HepG2 (cell line): ENCODE data around the gene CPNE4. TPM values are rescaled to one million over a fixed set of nuclear protein-coding genes. Genes with fewer than 3 reads are reported as not detected.

Experiments used
- ATAC-seq: fragments of 200-7000 bp; cut with Tn5 transposase; 3 replicates; pipeline ENCODE4 v1.9.1; 2020; ENCODE audit warnings: mild to moderate bottlenecking, moderate library complexity
- BruUV-seq: library from RNA; stranded (reverse); fragments of 400-500 nt; replicated peaks from 2 replicates; lab custom pipeline; 2021; lab: Mats Ljungman, UMichigan
- CTCF ChIA-PET: fragments of 300-600 bp; formaldehyde crosslinking; extraction: SDS; loops from one replicate; lab custom pipeline; 2021; ENCODE audit warnings: low total read pairs, inconsistent platforms, low intra/inter-chr PET ratio; lab: Yijun Ruan, JAX
- POLR2A ChIA-PET: fragments of 350-600 bp; sonication (Branson Sonifier 250); formaldehyde crosslinking; loops from one replicate; lab custom pipeline; 2020; ENCODE audit warnings: antibody characterized with exemption, inconsistent platforms; lab: Yijun Ruan, JAX
- DNase-seq: peaks from one replicate; pipeline ENCODE4 v3.0.0-alpha.2; 2015; ENCODE audit warnings: low spot score
- FAIRE-seq: peaks from 3 replicates; lab custom pipeline; 2011; peaks lifted over from hg19 to GRCh38; lab: Jason Lieb, UNC
- H2AFZ ChIP-seq: one replicate; pipeline ENCODE4 v1.6.1; 2011; ENCODE audit warnings: low read length, inconsistent platforms
- H3K27ac ChIP-seq: fragments of 300-600 bp; 3 replicates; pipeline ENCODE4 v1.8.0; 2011; ENCODE audit warnings: mixed run types, mild to moderate bottlenecking, mixed read lengths, low read length, inconsistent platforms; ENCODE audit not compliant: insufficient read depth; ENCODE audit errors: extremely low read length
- H3K27me3 ChIP-seq, 2 experiments: fragments of 200-600 bp in 1 of 2; 2 replicates in 1 of 2; 3 replicates in 1 of 2; pipeline versions ENCODE4 v1.6.0 to v1.8.0; 2011; ENCODE audit warnings: low read length in 2 of 2, mild to moderate bottlenecking in 2 of 2, moderate library complexity in 2 of 2, inconsistent platforms in 1 of 2; ENCODE audit not compliant: insufficient read depth in 2 of 2, control insufficient read depth in 1 of 2
- H3K36me3 ChIP-seq, 2 experiments: fragments of 200-600 bp in 1 of 2; replicated peaks in 1 of 2; 2 replicates in 1 of 2; 3 replicates in 1 of 2; pipeline versions ENCODE4 v1.5.1 to v1.8.0; 2011; ENCODE audit warnings: low read length in 2 of 2, inconsistent platforms in 1 of 2; ENCODE audit not compliant: insufficient read depth in 2 of 2, control insufficient read depth in 1 of 2
- H3K4me1 ChIP-seq: 2 replicates; pipeline ENCODE4 v1.5.1; 2012; ENCODE audit warnings: low read length, inconsistent platforms; ENCODE audit not compliant: insufficient read depth
- H3K4me2 ChIP-seq: 2 replicates; pipeline ENCODE4 v1.6.0; 2011; ENCODE audit warnings: low read depth, low read length, inconsistent platforms
- H3K4me3 ChIP-seq, 3 experiments: fragments of 200-600 bp in 1 of 3; sonication (generic), shearing (Covaris generic) in 1 of 3; replicated peaks in 1 of 3; 2 replicates each; pipeline ENCODE4 v1.5.1; 2011 to 2016; ENCODE audit warnings: low read length in 3 of 3, inconsistent platforms in 2 of 3, low read depth in 2 of 3, mild to moderate bottlenecking in 2 of 3, control low read depth in 1 of 3, mixed read lengths in 1 of 3; ENCODE audit not compliant: insufficient read depth in 1 of 3
- H3K79me2 ChIP-seq: one replicate; pipeline ENCODE4 v1.6.1; 2011; ENCODE audit warnings: low read length, inconsistent platforms; ENCODE audit not compliant: insufficient read depth
- H3K9ac ChIP-seq: 2 replicates; pipeline ENCODE4 v1.6.0; 2011; ENCODE audit warnings: mild to moderate bottlenecking, low read depth, low read length, inconsistent platforms; ENCODE audit not compliant: insufficient read depth
- H3K9me3 ChIP-seq: 2 replicates; pipeline ENCODE4 v1.5.1; 2012; ENCODE audit warnings: mild to moderate bottlenecking, low read length
- H4K20me1 ChIP-seq: 2 replicates; pipeline ENCODE4 v1.6.0; 2011; ENCODE audit warnings: inconsistent platforms, mild to moderate bottlenecking, low read length, moderate library complexity; ENCODE audit not compliant: insufficient read depth
- EEA1 ChIP-seq: sonication (generic); formaldehyde crosslinking; IDR thresholded peaks from 2 replicates; pipeline ENCODE4 v1.5.1; 2020; ENCODE audit warnings: mild to moderate bottlenecking, missing genetic modification reagents, borderline replicate concordance
- NKX3-1 ChIP-seq: sonication (generic); formaldehyde crosslinking; IDR thresholded peaks from 2 replicates; pipeline ENCODE4 v1.5.0; 2020; ENCODE audit warnings: missing genetic modification reagents
- RCOR2 ChIP-seq: IDR thresholded peaks from 2 replicates; pipeline ENCODE4 v1.6.1; 2016; ENCODE audit warnings: missing biosample characterization, missing genetic modification reagents
- REXO4 ChIP-seq: sonication (generic); formaldehyde crosslinking; IDR thresholded peaks from 2 replicates; pipeline ENCODE4 v1.8.0; 2022; ENCODE audit warnings: missing genetic modification reagents, mild to moderate bottlenecking, borderline replicate concordance
- TFE3 ChIP-seq: IDR thresholded peaks from 2 replicates; pipeline ENCODE4 v1.6.1; 2016
- ZBTB1 ChIP-seq: sonication (generic); formaldehyde crosslinking; IDR thresholded peaks from 2 replicates; pipeline ENCODE4 v1.4.0; 2020; ENCODE audit warnings: missing genetic modification reagents, borderline replicate concordance
- ZMYM3 ChIP-seq: sonication (generic); formaldehyde crosslinking; IDR thresholded peaks from 2 replicates; pipeline ENCODE4 v1.5.1; 2020; ENCODE audit warnings: mild to moderate bottlenecking, missing genetic modification reagents
- ZNF670 ChIP-seq: sonication (generic); formaldehyde crosslinking; IDR thresholded peaks from 2 replicates; pipeline ENCODE4 v1.8.0; 2022; ENCODE audit warnings: mild to moderate bottlenecking, missing genetic modification reagents, borderline replicate concordance
- ZNF703 ChIP-seq: sonication (generic); formaldehyde crosslinking; IDR thresholded peaks from 2 replicates; pipeline ENCODE4 v1.5.1; 2020; ENCODE audit warnings: missing genetic modification reagents, mild to moderate bottlenecking, moderate library complexity, borderline replicate concordance
- WGBS: methylation state at CpG from one replicate; pipeline ENCODE4 v1.1.6; 2017; ENCODE audit warnings: low lambda C conversion rate; 5-methylcytosine and 5-hydroxymethylcytosine counted together
- in situ Hi-C: cut with HindIII; loops from 2 replicates; pipeline ENCODE4 v1.10.0; 2017; ENCODE audit warnings: low pct_unique_long_range_greater_than_20kb; ENCODE audit not compliant: extremely low pct_ligation_motif_present
- intact Hi-C: fragments of 100-400 bp; cut with micrococcal nuclease; formaldehyde crosslinking; loops from one replicate; pipeline ENCODE4 v1.10.0; 2022; ENCODE audit not compliant: unreplicated experiment
- polyA plus RNA-seq, 8 experiments: library from polyadenylated mRNA; depleted of rRNA in 3 of 8; stranded (reverse) in 7 of 8; unstranded in 1 of 8; fragments of >200 nt; fragmentation: Illumina TruSeq in 4 of 8; extraction: Trizol in 4 of 8; gene quantifications; 2 replicates each; pipeline versions ENCODE4 v1.2.1 to v1.2.3, GENCODE V29; 2011 to 2016; ENCODE audit warnings: low read depth in 4 of 8, missing spikeins in 1 of 8, mixed read lengths in 1 of 8; ENCODE audit not compliant: insufficient read depth in 1 of 8
- total RNA-seq, 5 experiments: library from RNA; depleted of rRNA; stranded (reverse); fragments of >200 nt; fragmentation: Illumina TruSeq; extraction: Trizol; gene quantifications; 2 replicates each; pipeline ENCODE4 v1.2.3, GENCODE V29; 2016; ENCODE audit warnings: low read depth in 1 of 5
- TF ChIP-seq, protein P1 (sequence below): sonication (generic); formaldehyde crosslinking; IDR thresholded peaks from 2 replicates; pipeline ENCODE4 v1.8.1; 2023; ENCODE audit warnings: mild to moderate bottlenecking, missing genetic modification reagents
- TF ChIP-seq, protein P2 (sequence below): sonication (generic); formaldehyde crosslinking; IDR thresholded peaks from 2 replicates; pipeline ENCODE4 v1.5.1; 2020; ENCODE audit warnings: missing genetic modification reagents, mild to moderate bottlenecking, borderline replicate concordance
- TF ChIP-seq, protein P3 (sequence below): sonication (generic); formaldehyde crosslinking; IDR thresholded peaks from 2 replicates; pipeline ENCODE4 v1.4.0; 2020; ENCODE audit warnings: mild to moderate bottlenecking, missing genetic modification reagents

The CPNE4 gene
- total and polyA plus RNA-seq, 2 of the 13 experiments (the other 11 are each of a cell fraction or from before 2014, with no cell fraction given) = not detected

GRCh38 chr3:131917006-131917405, 117.8 kb downstream of the CPNE4 start (continued):
- TF ChIP-seq TFE3 = no peak
- no peak for TF ChIP-seq REXO4 (CRISPR knock-in tag)
- TF ChIP-seq, protein P1, sequence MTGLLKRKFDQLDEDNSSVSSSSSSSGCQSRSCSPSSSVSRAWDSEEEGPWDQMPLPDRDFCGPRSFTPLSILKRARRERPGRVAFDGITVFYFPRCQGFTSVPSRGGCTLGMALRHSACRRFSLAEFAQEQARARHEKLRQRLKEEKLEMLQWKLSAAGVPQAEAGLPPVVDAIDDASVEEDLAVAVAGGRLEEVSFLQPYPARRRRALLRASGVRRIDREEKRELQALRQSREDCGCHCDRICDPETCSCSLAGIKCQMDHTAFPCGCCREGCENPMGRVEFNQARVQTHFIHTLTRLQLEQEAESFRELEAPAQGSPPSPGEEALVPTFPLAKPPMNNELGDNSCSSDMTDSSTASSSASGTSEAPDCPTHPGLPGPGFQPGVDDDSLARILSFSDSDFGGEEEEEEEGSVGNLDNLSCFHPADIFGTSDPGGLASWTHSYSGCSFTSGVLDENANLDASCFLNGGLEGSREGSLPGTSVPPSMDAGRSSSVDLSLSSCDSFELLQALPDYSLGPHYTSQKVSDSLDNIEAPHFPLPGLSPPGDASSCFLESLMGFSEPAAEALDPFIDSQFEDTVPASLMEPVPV = no peak
- no peak for TF ChIP-seq RCOR2 (CRISPR knock-in tag)
- TF ChIP-seq EEA1 (CRISPR knock-in tag) = no peak
- TF ChIP-seq ZNF670 (CRISPR knock-in tag) = no peak
- TF ChIP-seq ZBTB1 (CRISPR knock-in tag) = no peak

- no peaks in the 10 kb centered on the region for H3K9me3 ChIP-seq
- H2AFZ ChIP-seq = no peak overlapping the region
- no peaks in the 10 kb centered on the region for H3K79me2 ChIP-seq
- CTCF ChIA-PET = no interaction called here
- no peaks in the 10 kb centered on the region for H3K36me3 ChIP-seq
- no peak overlapping the region for H3K4me2 ChIP-seq
- no peak for DNase-seq
- in situ Hi-C loops (no loop called here), intact Hi-C loops (no loop called here)
- FAIRE-seq = no peak
- WGBS = 0% methylated on average over 1 of the region's 1 CpG
- no peak overlapping the region for H3K9ac ChIP-seq
- POLR2A ChIA-PET = no interaction called here
- H3K27me3 ChIP-seq = no peaks in the 10 kb centered on the region; a peak in 1 of 5 replicates
- no peak overlapping the region for H3K4me3 ChIP-seq
- ATAC-seq = no peak
- no peak overlapping the region for H3K27ac ChIP-seq
- TF ChIP-seq, protein P2, sequence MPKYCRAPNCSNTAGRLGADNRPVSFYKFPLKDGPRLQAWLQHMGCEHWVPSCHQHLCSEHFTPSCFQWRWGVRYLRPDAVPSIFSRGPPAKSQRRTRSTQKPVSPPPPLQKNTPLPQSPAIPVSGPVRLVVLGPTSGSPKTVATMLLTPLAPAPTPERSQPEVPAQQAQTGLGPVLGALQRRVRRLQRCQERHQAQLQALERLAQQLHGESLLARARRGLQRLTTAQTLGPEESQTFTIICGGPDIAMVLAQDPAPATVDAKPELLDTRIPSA (CRISPR knock-in tag) = no peak
- TF ChIP-seq ZMYM3 (CRISPR knock-in tag) (no peak), NKX3-1 (CRISPR knock-in tag) (no peak), ZNF703 (CRISPR knock-in tag) (no peak)
- TF ChIP-seq, protein P3, sequence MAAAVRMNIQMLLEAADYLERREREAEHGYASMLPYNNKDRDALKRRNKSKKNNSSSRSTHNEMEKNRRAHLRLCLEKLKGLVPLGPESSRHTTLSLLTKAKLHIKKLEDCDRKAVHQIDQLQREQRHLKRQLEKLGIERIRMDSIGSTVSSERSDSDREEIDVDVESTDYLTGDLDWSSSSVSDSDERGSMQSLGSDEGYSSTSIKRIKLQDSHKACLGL (CRISPR knock-in tag) = no peak
- BruUV-seq = no TSS peak
- H4K20me1 ChIP-seq = no peaks in the 10 kb centered on the region
- H3K4me1 ChIP-seq = no peaks in the 10 kb centered on the region
Measured at GRCh38 chr3:131914090-131914691, 120.6 kb downstream of the CPNE4 start.
